ENCODE data around the gene ADGRD2.

ADGRD2 gene

GRCh38 chr9:124450241-124450924 is at the start of gene ADGRD2:
TSS of gene ADGRD2 (plus strand) at chr9:124450451. CDS start at chr9:124451667, 1,216 bp downstream.
- H3K27me3 ChIP-seq (ENCODE audit: control insufficient read depth, low read length), result no peaks in the 10 kb centered on the region
- H4K20me1 ChIP-seq (ENCODE audit: control insufficient read depth, insufficient read depth, low read depth, low read length), result no peaks in the 10 kb centered on the region
- TF ChIP-seq EZH2phosphoT487 (IDR thresholded peaks at IDR 0.05; ENCODE audit: borderline replicate concordance, low read length) (no peak), CTCF (IDR thresholded peaks at IDR 0.05; ENCODE audit: low read depth, low read length, poor library complexity, severe bottlenecking) (no peak)
- H3K27ac ChIP-seq (ENCODE audit: low read depth, low read length), result no peak within 1 kb of the TSS
- no peaks in the 10 kb centered on the region for H3K9me2 ChIP-seq (replicated peaks; ENCODE audit: control insufficient read depth, low read length)
- no peaks in the 10 kb centered on the region for H3F3A ChIP-seq (ENCODE audit: control insufficient read depth, insufficient read depth)
- no peak within 1 kb of the TSS for H3K4me2 ChIP-seq (ENCODE audit: low read length)
- H3K36me3 ChIP-seq (ENCODE audit: control insufficient read depth, low read length), result no peaks in the 10 kb centered on the region
- no peaks in the 10 kb centered on the region for H3K79me2 ChIP-seq (ENCODE audit: control insufficient read depth, low read length)
- no peaks in the 10 kb centered on the region for H3K4me1 ChIP-seq (ENCODE audit: control insufficient read depth, low read length)
- H3K4me3 ChIP-seq (ENCODE audit: low read length), result no peak within 1 kb of the TSS
- H3K9me3 ChIP-seq (ENCODE audit: control insufficient read depth, insufficient read depth, low read length), result no peaks in the 10 kb centered on the region

GRCh38 chr9:124403246-124403645 is 47.0 kb upstream of the ADGRD2 start:
- TF ChIP-seq CTCF (IDR thresholded peaks at IDR 0.05; ENCODE audit: low read depth, low read length, poor library complexity, severe bottlenecking) (no peak), EZH2phosphoT487 (IDR thresholded peaks at IDR 0.05; ENCODE audit: borderline replicate concordance, low read length) (no peak)
- H3K9me2 ChIP-seq (replicated peaks; ENCODE audit: control insufficient read depth, low read length), result no peaks in the 10 kb centered on the region
- no peaks in the 10 kb centered on the region for H3K9me3 ChIP-seq (ENCODE audit: control insufficient read depth, insufficient read depth, low read length)
- H3K4me1 ChIP-seq (ENCODE audit: control insufficient read depth, low read length), result no peaks in the 10 kb centered on the region
- H3K27ac ChIP-seq (ENCODE audit: low read depth, low read length), result no peak overlapping the region
- H4K20me1 ChIP-seq (ENCODE audit: control insufficient read depth, insufficient read depth, low read depth, low read length), result peaks cover 3% of the 10 kb centered on the region; the same call in 1 of the 2 replicates
- no peak overlapping the region for H3K4me3 ChIP-seq (ENCODE audit: low read length)
- H3K36me3 ChIP-seq (ENCODE audit: control insufficient read depth, low read length), result peaks cover 76% of the 10 kb centered on the region
- H3K27me3 ChIP-seq (ENCODE audit: control insufficient read depth, low read length), result no peaks in the 10 kb centered on the region
- H3F3A ChIP-seq (ENCODE audit: control insufficient read depth, insufficient read depth), result no peaks in the 10 kb centered on the region
- H3K79me2 ChIP-seq (ENCODE audit: control insufficient read depth, low read length), result peaks cover 50% of the 10 kb centered on the region
- H3K4me2 ChIP-seq (ENCODE audit: low read length), result no peak overlapping the region

- H4K20me1 ChIP-seq (ENCODE audit: control insufficient read depth, insufficient read depth, low read depth, low read length), result no peaks in the 10 kb centered on the region
- no peaks in the 10 kb centered on the region for H3F3A ChIP-seq (ENCODE audit: control insufficient read depth, insufficient read depth)
- no peaks in the 10 kb centered on the region for H3K9me3 ChIP-seq (ENCODE audit: control insufficient read depth, insufficient read depth, low read length)
- no peak overlapping the region for H3K4me3 ChIP-seq (ENCODE audit: low read length)
- peaks cover 95% of the 10 kb centered on the region for H3K36me3 ChIP-seq (ENCODE audit: control insufficient read depth, low read length)
- H3K9me2 ChIP-seq (replicated peaks; ENCODE audit: control insufficient read depth, low read length), result no peaks in the 10 kb centered on the region
- H3K4me2 ChIP-seq (ENCODE audit: low read length), result no peak overlapping the region
- H3K27ac ChIP-seq (ENCODE audit: low read depth, low read length), result no peak overlapping the region
- no peak for TF ChIP-seq EZH2phosphoT487 (IDR thresholded peaks at IDR 0.05; ENCODE audit: borderline replicate concordance, low read length)
- TF ChIP-seq CTCF (IDR thresholded peaks at IDR 0.05; ENCODE audit: low read depth, low read length, poor library complexity, severe bottlenecking), result no peak
- H3K79me2 ChIP-seq (ENCODE audit: control insufficient read depth, low read length), result peaks cover 60% of the 10 kb centered on the region
- H3K4me1 ChIP-seq (ENCODE audit: control insufficient read depth, low read length), result peaks cover 7% of the 10 kb centered on the region
- H3K27me3 ChIP-seq (ENCODE audit: control insufficient read depth, low read length), result no peaks in the 10 kb centered on the region
Observed at GRCh38 chr9:124409410-124409809, 40.8 kb upstream of the ADGRD2 start.

Measured in DOHH2 (cell line).